CD8-positive, alpha-beta memory T cell (primary cell): Measurements from ENCODE around the gene SLX4. TPM values are rescaled to one million over a fixed set of nuclear protein-coding genes. Genes with fewer than 3 reads are reported as not detected.
A peak's percentile ranks its signal among the peaks of the same experiment; 100 is the strongest.

Experiments used
- CTCF ChIA-PET: fragments of 350-600 bp; sonication (Branson Sonifier 250); formaldehyde crosslinking; loops from one replicate; lab custom pipeline; 2021; ENCODE audit warnings: antibody characterized with exemption; lab: Charles Lee
- POLR2A ChIA-PET: fragments of 350-600 bp; sonication (Branson Sonifier 250); formaldehyde crosslinking; loops from one replicate; lab custom pipeline; 2021; ENCODE audit warnings: antibody characterized with exemption; lab: Charles Lee
- DNase-seq, 5 donors: peaks; one replicate each; pipeline versions ENCODE4 v3.0.0 to v3.0.0-alpha.2; 2020 to 2022; ENCODE audit warnings: mixed read lengths in 1 of 5
- H3K27ac ChIP-seq: one replicate; pipeline ENCODE4 v1.7.0; 2013; ENCODE audit warnings: low read depth, mild to moderate bottlenecking, low read length, moderate library complexity
- H3K27me3 ChIP-seq: 2 replicates; pipeline ENCODE4 v1.7.0; 2013; ENCODE audit warnings: low read length, mild to moderate bottlenecking; ENCODE audit not compliant: insufficient read depth, poor library complexity, severe bottlenecking
- H3K36me3 ChIP-seq: 2 replicates; pipeline ENCODE4 v1.7.0; 2013; ENCODE audit warnings: mild to moderate bottlenecking, low read length, moderate library complexity; ENCODE audit not compliant: insufficient read depth
- H3K4me1 ChIP-seq: 2 replicates; pipeline ENCODE4 v1.7.0; 2013; ENCODE audit warnings: mild to moderate bottlenecking, low read length, moderate library complexity; ENCODE audit not compliant: insufficient read depth
- H3K4me3 ChIP-seq: 2 replicates; pipeline ENCODE4 v1.7.0; 2013; ENCODE audit warnings: mild to moderate bottlenecking, low read length
- H3K9me3 ChIP-seq: 2 replicates; pipeline ENCODE4 v1.7.0; 2013; ENCODE audit warnings: mild to moderate bottlenecking, low read length
- H3K27ac Mint-ChIP-seq, 8 donors: one replicate each; pipeline ENCODE4 v1.8.0; 2020 to 2021; ENCODE audit warnings: mixed read lengths in 8 of 8, mild to moderate bottlenecking in 6 of 8, inconsistent platforms in 3 of 8, moderate library complexity in 3 of 8
- H3K27me3 Mint-ChIP-seq, 2 donors: one replicate each; pipeline ENCODE4 v1.8.0; 2020 to 2021; ENCODE audit warnings: mixed read lengths in 2 of 2, mild to moderate bottlenecking in 1 of 2, moderate library complexity in 1 of 2
- H3K36me3 Mint-ChIP-seq, 3 donors: one replicate each; pipeline ENCODE4 v1.8.0; 2020 to 2021; ENCODE audit warnings: mixed read lengths in 3 of 3, inconsistent platforms in 1 of 3, mild to moderate bottlenecking in 1 of 3
- H3K4me1 Mint-ChIP-seq, 3 donors: one replicate each; pipeline ENCODE4 v1.8.0; 2020 to 2021; ENCODE audit warnings: mixed read lengths in 3 of 3, inconsistent platforms in 1 of 3, mild to moderate bottlenecking in 1 of 3
- H3K4me3 Mint-ChIP-seq, 7 donors: one replicate each; pipeline ENCODE4 v1.8.0; 2020 to 2021; ENCODE audit warnings: mixed read lengths in 7 of 7, mild to moderate bottlenecking in 6 of 7, moderate library complexity in 4 of 7, inconsistent platforms in 2 of 7
- H3K9me3 Mint-ChIP-seq, 5 donors: one replicate each; pipeline ENCODE4 v1.8.0; 2020 to 2022; ENCODE audit warnings: mixed read lengths in 5 of 5, mild to moderate bottlenecking in 3 of 5, moderate library complexity in 2 of 5, inconsistent platforms in 1 of 5
- polyA plus RNA-seq: library from polyadenylated mRNA; unstranded; fragments of 300-500 nt; fragmentation: Illumina TruSeq; gene quantifications from one replicate; pipeline ENCODE4 v1.2.3, GENCODE V29; 2021
- total RNA-seq, 2 experiments: library from RNA; stranded (reverse); gene quantifications; one replicate each; pipeline ENCODE4 v1.2.3, GENCODE V29; 2021

SLX4 gene
- total and polyA plus RNA-seq, 3 experiments from 2014 or later = 0.63 to 11.7 (median 11.6) TPM

DNA sequence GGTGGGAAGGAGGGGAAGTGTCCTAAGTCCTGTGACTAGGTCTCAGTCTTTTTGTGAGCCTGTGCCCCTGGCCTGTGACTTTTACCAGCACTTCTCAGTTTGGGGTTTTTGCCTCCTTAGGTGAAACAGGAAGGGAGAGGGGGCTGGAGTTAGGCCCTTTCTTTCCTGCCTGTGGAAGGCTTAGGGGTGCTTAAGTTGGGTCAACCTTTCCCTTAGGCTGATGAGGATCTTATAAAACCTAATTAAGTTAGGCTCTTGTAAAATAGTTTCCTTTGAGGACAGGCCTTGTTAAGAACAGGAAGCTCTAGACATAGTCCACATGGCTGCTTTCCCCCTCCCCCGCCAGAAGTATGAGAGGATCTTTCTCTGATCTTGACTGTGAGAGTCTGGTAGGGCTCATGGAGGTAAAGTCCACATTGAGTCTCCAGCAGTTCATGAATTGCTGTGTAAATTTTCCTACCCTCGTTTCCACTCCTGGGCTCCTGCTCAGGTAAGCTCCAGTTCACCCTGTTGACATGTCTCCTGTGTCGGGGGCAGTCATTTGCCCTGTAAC is 26.0 kb upstream of the SLX4 start:
- ChIA-PET CTCF (interaction anchor here (2.1 kb wide), 1 partner anchor 11 kb away, joined by 6 read pairs; no protein-coding TSS in a partner anchor), POLR2A (no interaction called here)
- H3K27ac ChIP-seq = no peak overlapping the region
- H3K4me1 ChIP-seq = peaks cover 12% of the 10 kb centered on the region
- no peaks in the 10 kb centered on the region for H3K27me3 Mint-ChIP-seq
- no peaks in the 10 kb centered on the region for H3K27me3 ChIP-seq
- peaks cover 0 to 23% (median 0%) of the 10 kb centered on the region in 3 donors for H3K36me3 Mint-ChIP-seq
- peak in 1 of 5 donors; percentile 35 for DNase-seq
- no peak overlapping the region for H3K4me3 ChIP-seq
- peaks cover 18 to 35% (median 35%) of the 10 kb centered on the region in 3 donors for H3K4me1 Mint-ChIP-seq
- H3K27ac Mint-ChIP-seq = peak overlapping the region in 7 of 8 donors; percentile 3 to 85 (median 56)
- peak overlapping the region in 1 of 7 donors; percentile 15 for H3K4me3 Mint-ChIP-seq
- H3K9me3 Mint-ChIP-seq = no peaks in the 10 kb centered on the region
- no peaks in the 10 kb centered on the region for H3K9me3 ChIP-seq
- H3K36me3 ChIP-seq = peaks cover 17% of the 10 kb centered on the region

GRCh38 chr16:3625911-3626732 is 14.7 kb upstream of the SLX4 start:
- Histone ChIP-seq H3K27me3 (no peaks in the 10 kb centered on the region), H3K4me3 (no peak overlapping the region), H3K9me3 (no peaks in the 10 kb centered on the region), H3K36me3 (no peaks in the 10 kb centered on the region), H3K4me1 (peaks cover 26% of the 10 kb centered on the region), H3K27ac (no peak overlapping the region)
- H3K27ac Mint-ChIP-seq = peak overlapping the region; percentile 57 to 88 (median 78)
- H3K4me3 Mint-ChIP-seq = peak overlapping the region in 6 of 7 donors; percentile 27 to 62 (median 45)
- POLR2A ChIA-PET = interaction anchor here (1.0 kb wide), 1 partner anchor 48 kb away, joined by 3 read pairs; no protein-coding TSS in a partner anchor
- peaks cover 0 to 3% (median 0%) of the 10 kb centered on the region in 3 donors for H3K36me3 Mint-ChIP-seq
- CTCF ChIA-PET = interaction anchor here (1.3 to 1.4 kb wide), 2 partner anchors 11 to 14 kb away, joined by 4 to 6 read pairs; partner anchors contain the start of gene SLX4
- H3K4me1 Mint-ChIP-seq = peaks cover 32 to 55% (median 54%) of the 10 kb centered on the region in 3 donors
- no peaks in the 10 kb centered on the region for H3K9me3 Mint-ChIP-seq
- DNase-seq = peak in 1 of 5 donors; percentile 20
- H3K27me3 Mint-ChIP-seq = no peaks in the 10 kb centered on the region

- Mint-ChIP-seq H3K4me3 (no peak overlapping the region), H3K4me1 (peaks cover 32 to 52% (median 51%) of the 10 kb centered on the region in 3 donors), H3K27ac (peak overlapping the region in 7 of 8 donors; percentile 18 to 88 (median 76)), H3K27me3 (no peaks in the 10 kb centered on the region), H3K36me3 (peaks cover 0 to 3% (median 0%) of the 10 kb centered on the region in 3 donors), H3K9me3 (no peaks in the 10 kb centered on the region)
- H3K4me3 ChIP-seq = no peak overlapping the region
- H3K36me3 ChIP-seq = no peaks in the 10 kb centered on the region
- POLR2A ChIA-PET = interaction anchor here (1.0 kb wide), 1 partner anchor 47 kb away, joined by 3 read pairs; no protein-coding TSS in a partner anchor
- CTCF ChIA-PET = no interaction called here
- no peaks in the 10 kb centered on the region for H3K27me3 ChIP-seq
- H3K4me1 ChIP-seq = peaks cover 26% of the 10 kb centered on the region
- no peak for DNase-seq
- H3K9me3 ChIP-seq = no peaks in the 10 kb centered on the region
- H3K27ac ChIP-seq = no peak overlapping the region
These were observed 13.9 kb upstream of the SLX4 start for GRCh38 chr16:3625331-3625730.

- CTCF ChIA-PET = no interaction called here
- Mint-ChIP-seq H3K9me3 (no peaks in the 10 kb centered on the region), H3K27ac (peak overlapping the region in 5 of 8 donors; percentile 7 to 62 (median 16)), H3K4me3 (no peak overlapping the region), H3K27me3 (no peaks in the 10 kb centered on the region), H3K36me3 (peaks cover 0 to 5% (median 0%) of the 10 kb centered on the region in 3 donors), H3K4me1 (peaks cover 30 to 45% (median 42%) of the 10 kb centered on the region in 3 donors)
- no peak for DNase-seq
- H3K27ac ChIP-seq = no peak overlapping the region
- H3K27me3 ChIP-seq = no peaks in the 10 kb centered on the region
- peaks cover 26% of the 10 kb centered on the region for H3K4me1 ChIP-seq
- POLR2A ChIA-PET = no interaction called here
- no peaks in the 10 kb centered on the region for H3K36me3 ChIP-seq
- H3K9me3 ChIP-seq = no peaks in the 10 kb centered on the region
- no peak overlapping the region for H3K4me3 ChIP-seq
These were observed 12.2 kb upstream of the SLX4 start for GRCh38 chr16:3623642-3624041.

GRCh38 chr16:3618769-3619141 is 7.3 kb upstream of the SLX4 start:
- no peaks in the 10 kb centered on the region for H3K36me3 ChIP-seq
- no peaks in the 10 kb centered on the region for H3K9me3 ChIP-seq
- ChIA-PET POLR2A (no interaction called here), CTCF (no interaction called here)
- H3K4me3 ChIP-seq = no peak overlapping the region
- Mint-ChIP-seq H3K9me3 (no peaks in the 10 kb centered on the region), H3K36me3 (peaks cover 0 to 31% (median 0%) of the 10 kb centered on the region in 3 donors), H3K27me3 (no peaks in the 10 kb centered on the region), H3K4me1 (peaks cover 26 to 54% (median 36%) of the 10 kb centered on the region in 3 donors), H3K27ac (peak overlapping the region in 2 of 8 donors; percentile 42 to 46), H3K4me3 (no peak overlapping the region)
- no peak overlapping the region for H3K27ac ChIP-seq
- DNase-seq = no peak
- H3K27me3 ChIP-seq = no peaks in the 10 kb centered on the region
- H3K4me1 ChIP-seq = no peaks in the 10 kb centered on the region

DNA sequence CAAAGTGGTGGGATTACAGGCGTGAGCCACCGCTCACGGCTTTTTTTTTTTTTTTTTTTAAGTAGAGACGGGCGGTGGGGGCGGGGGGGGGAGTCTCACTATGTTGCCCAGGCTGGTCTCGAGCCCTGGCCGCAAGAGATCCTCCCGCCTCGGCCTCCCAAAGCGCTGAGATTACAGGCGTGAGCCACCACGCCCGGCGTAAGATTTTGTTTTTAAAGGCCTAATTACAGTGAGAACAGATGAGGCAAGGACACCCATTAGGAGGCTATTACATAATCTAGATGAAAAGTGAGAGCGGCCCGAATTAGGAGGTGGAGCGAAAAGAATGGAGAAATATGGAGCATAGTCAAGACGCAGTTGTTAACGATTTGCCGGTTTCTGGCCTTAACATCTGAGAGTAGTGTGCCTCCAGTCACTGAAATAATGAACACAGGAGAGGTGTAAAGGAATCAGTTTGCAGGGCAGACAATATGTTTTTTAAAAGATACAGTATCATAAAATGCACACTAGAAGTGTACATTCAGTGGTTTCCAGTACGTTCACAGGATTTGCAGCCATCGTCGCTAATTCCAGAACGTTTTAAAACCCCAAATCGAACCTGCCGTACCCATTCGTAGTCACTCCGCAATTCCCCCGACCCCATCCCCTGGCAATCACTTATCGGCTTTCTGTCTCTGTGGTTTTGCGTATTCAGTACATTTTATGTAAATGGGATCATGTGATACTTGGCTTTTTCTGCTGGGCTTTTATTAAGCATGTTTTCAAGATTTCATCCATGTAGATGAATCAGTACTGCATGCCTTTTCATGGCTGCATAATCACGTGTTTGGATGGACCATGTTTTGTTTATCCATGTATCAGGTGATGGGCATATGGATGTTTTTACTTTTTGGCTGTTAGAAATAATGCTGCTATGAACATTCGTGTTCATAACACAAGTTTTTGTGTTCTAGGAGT is 1.4 kb upstream of the SLX4 start:
- H3K4me3 Mint-ChIP-seq = peak overlapping the region; percentile 94 to 99 (median 99)
- POLR2A ChIA-PET = interaction anchor here (0.8 to 1.3 kb wide), 2 partner anchors 9 to 35 kb away, joined by 3 to 4 read pairs; partner anchors contain the start of gene NLRC3
- DNase-seq = no peak
- Histone ChIP-seq H3K27me3 (no peaks in the 10 kb centered on the region), H3K4me3 (peak overlapping the region; percentile 90), H3K9me3 (no peaks in the 10 kb centered on the region), H3K27ac (peak overlapping the region; percentile 82), H3K4me1 (peaks cover 23% of the 10 kb centered on the region), H3K36me3 (no peaks in the 10 kb centered on the region)
- no peaks in the 10 kb centered on the region for H3K9me3 Mint-ChIP-seq
- peaks cover 41 to 67% (median 57%) of the 10 kb centered on the region in 3 donors for H3K4me1 Mint-ChIP-seq
- CTCF ChIA-PET = interaction anchor here (1.1 to 1.2 kb wide), 2 partner anchors 14 to 85 kb away, joined by 3 to 4 read pairs; no protein-coding TSS in a partner anchor
- H3K36me3 Mint-ChIP-seq = peaks cover 0 to 34% (median 0%) of the 10 kb centered on the region in 3 donors
- H3K27me3 Mint-ChIP-seq = no peaks in the 10 kb centered on the region
- H3K27ac Mint-ChIP-seq = peak overlapping the region; percentile 32 to 98 (median 90)

DNA sequence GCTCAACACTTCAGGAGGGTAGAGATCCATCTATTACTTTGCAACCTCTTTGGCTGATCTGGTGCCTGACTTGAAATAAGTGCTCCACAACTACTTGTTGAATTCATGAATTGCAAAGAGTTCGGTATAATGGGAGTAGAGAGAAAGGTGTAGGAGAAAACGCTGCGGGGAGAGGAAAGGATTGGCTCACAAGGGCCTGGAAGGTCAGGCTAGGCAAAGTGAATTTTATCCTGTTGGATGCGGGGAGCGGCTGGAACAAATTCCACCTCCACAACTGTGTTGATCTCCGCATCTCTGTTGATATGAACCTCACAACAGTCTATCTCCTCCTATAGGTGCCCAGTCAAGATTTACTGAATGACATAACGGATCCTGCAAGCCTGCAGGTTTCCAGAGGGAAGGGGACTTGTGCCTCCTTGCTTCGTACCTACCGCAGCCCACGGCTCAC is 684 bp downstream of the SLX4 start:
- no peaks in the 10 kb centered on the region for H3K9me3 Mint-ChIP-seq
- peaks cover 0 to 34% (median 2%) of the 10 kb centered on the region in 3 donors for H3K36me3 Mint-ChIP-seq
- CTCF ChIA-PET = no interaction called here

More for the DNA sequence above, 684 bp downstream of the SLX4 start:
- Histone ChIP-seq H3K4me1 (peaks cover 23% of the 10 kb centered on the region), H3K4me3 (peak overlapping the region; percentile 90), H3K27me3 (no peaks in the 10 kb centered on the region), H3K27ac (peak overlapping the region; percentile 83), H3K36me3 (no peaks in the 10 kb centered on the region), H3K9me3 (no peaks in the 10 kb centered on the region)
- DNase-seq = no peak
- Mint-ChIP-seq H3K4me1 (peaks cover 38 to 53% (median 53%) of the 10 kb centered on the region in 3 donors), H3K4me3 (peak overlapping the region; percentile 90 to 99 (median 99)), H3K27ac (peak overlapping the region; percentile 73 to 98 (median 86)), H3K27me3 (no peaks in the 10 kb centered on the region)
- POLR2A ChIA-PET = no interaction called here
